Mesenteric fat pad (tissue), 1 donor: ENCODE measurements around the gene MINDY2. TPM values are rescaled to one million over a fixed set of nuclear protein-coding genes. Genes with fewer than 3 reads are reported as not detected.
"Not testable (repeated sequence)": the region's sequence is repeated elsewhere in the genome, so short reads cannot be mapped to it uniquely, and the experiment has no call there.

Experiments used
- DNase-seq: peaks from one replicate; pipeline ENCODE4 v3.0.0-alpha.2; 2020; ENCODE audit warnings: low spot score
- total RNA-seq: library from RNA; stranded (reverse); fragmentation: NEBNext Ultra II Directional; extraction: Animal tissue kit (Norgen Biotek cat#: 25700); gene quantifications from one replicate; pipeline ENCODE4 v1.2.1, GENCODE V29; 2021
- donor health status: DM: yes; HTN: yes; CAD: no.

MINDY2 gene
- total RNA-seq, 1 donor from 2014 or later: 14.8 TPM

DNA sequence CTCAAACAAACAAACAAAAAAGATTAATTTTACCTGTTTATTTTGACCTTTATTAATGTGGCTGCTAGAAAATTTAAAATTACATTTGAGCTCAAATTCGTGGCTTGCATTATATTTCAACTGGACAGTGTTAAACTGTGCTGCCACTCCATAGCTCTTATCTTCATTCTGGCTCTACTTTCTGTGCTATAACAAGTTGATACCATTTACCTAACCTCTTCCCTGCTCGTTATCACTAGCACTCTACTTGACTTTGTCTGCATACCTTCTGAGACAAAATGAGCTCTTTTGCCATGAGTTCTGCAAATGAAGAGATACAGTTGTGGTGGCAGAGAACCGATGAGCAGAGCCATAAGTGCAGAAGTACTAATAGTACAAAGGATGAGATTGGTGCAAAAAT is 26.4 kb downstream of the MINDY2 start:
- no peak for DNase-seq

- DNase-seq: no peak
Observed at GRCh38 chr15:58805095-58805494, 34.0 kb downstream of the MINDY2 start.

GRCh38 chr15:58823267-58823666 is 52.2 kb downstream of the MINDY2 start:
- not testable (repeated sequence) for DNase-seq

DNA sequence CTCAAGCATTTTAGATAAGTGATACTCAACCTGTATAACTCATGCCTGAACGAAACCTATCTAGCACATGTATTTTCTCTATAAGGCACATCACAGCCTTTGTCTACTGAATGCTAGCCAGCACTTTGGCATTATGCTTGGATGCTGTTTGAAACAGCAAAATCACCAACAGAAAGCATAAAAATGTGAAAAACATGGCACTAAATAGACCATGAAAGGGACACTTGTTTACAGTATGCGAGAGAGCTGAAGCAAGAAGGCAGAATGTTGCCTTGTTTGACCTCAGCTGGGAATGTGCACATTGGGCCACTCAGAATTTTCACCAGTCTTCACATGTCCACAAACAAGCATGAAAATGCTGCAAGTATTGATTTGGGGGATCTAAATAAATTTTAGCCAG is 59.5 kb downstream of the MINDY2 start:
- no peak for DNase-seq

DNA sequence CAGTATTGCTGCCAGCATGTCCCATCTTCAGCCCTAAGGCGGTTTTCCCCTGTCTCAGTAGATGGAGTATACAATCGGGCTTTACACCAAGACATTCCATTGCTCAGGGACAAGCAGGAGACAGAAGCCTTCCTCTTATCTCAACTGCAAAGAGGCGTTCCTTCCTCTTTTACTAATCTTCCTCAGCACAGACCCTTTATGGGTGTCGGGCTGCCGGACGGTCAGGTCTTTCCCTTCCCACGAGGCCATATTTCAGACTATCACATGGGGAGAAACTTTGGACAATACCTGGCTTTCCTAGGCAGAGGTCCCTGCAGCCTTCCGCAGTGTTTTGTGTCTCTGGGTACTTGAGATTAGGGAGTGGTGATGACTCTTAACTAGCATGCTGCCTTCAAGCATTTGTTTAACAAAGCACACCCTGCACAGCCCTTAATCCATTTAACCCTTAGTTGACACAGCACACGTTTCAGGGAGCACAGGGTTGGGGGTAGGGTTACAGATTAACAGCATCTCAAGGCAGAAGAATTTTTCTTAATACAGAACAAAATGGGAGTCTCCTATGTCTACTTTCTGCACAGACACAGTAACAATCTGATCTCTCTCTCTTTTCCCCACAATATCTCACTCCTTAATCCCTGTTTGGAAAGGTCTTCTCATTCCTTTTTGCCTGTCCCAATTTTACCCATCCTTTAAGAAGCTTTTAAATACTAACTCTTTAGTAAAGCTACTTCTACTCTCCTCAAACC is 62.8 kb downstream of the MINDY2 start:
- DNase-seq: not testable (repeated sequence)

DNA sequence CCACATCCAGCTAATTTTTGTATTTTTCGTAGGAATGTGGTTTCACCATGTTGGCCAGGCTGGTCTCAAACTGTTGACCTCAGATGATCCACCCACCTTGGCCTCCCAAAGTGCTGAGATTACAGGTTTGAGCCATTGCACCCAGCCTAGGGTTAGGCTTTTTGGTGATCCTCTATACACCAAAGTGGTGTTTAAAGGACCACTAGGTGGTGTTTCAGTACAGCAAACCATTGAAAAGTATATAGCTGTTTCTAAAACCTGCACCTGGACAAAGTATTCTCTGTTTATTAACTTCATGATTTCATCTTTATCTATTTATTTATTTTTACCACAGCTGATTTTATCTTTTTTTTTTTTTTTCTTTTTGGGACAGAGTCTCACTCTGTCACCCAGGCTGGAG is 68.4 kb downstream of the MINDY2 start:
- no peak for DNase-seq

DNA sequence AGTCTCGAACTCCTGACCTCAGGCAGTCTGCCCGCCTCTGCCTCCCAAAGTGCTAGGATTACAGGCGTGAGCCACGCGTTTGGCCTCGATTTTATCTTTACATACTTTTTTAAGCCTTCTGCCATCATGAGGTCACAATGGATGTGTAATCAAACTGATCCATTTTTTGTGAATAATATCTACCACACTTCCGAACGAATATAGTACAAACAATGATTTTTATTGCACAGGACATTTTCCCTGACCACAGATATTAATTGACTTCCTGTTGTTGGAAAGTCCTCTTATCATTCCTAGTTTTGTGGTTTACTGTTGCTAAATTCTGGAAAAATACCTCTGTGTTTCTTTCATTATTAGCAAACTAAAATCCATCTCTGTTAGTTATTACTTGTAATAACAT is 68.9 kb downstream of the MINDY2 start:
- DNase-seq: no peak

DNA sequence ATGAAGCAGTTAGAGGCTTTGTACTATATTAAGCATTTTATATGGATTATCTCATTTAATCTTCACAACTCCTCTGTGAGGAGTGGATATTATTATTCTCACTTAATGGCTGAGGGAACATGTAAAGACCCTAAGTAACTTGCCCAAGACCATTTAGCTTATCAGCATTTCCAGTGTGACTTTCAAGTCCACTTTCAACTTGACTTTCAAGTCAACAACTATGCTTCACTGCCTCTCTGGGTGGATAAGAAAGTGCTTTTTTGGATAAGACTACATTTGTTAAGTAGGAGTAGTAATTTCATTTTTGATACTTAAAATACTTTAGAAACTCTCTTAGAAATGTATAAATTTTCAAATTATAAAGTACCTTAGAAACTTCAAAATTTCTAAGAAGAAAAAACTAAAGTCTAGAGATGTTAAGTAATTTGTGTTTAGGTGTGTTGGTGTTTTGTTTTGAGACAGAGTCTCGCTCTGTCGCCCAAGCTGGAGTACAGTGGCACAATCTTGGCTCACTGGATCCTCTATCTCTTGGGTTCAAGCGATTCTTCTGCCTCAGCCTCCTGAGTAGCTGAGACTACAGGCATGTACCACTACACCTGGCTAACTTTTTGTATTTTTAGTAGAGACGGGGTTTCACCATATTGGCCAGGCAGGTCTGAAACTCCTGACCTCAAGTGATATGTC is 71.8 kb downstream of the MINDY2 start:
- no peak for DNase-seq

- not testable (repeated sequence) for DNase-seq
Observed at GRCh38 chr15:58851205-58851604, 80.1 kb downstream of the MINDY2 start.

DNA sequence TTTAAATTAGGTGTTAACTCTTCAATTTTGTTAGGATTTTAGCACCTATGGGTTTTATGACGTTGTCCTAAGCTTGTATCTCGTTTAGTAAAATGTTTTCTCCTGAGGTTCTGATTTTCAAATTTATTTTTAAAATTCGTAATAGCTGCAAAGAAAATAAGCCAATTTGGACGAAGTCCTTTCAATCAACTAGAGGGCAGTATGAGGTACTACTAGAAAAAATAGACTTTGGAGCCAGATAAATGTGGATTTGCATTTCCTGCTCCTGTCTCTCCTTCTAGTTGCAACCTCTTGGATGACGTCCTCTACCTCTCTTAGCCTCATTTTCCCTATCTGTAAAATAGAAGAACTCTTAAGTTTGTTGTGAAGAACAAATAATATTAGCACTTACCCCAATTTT is 81.2 kb downstream of the MINDY2 start:
- no peak for DNase-seq

DNA sequence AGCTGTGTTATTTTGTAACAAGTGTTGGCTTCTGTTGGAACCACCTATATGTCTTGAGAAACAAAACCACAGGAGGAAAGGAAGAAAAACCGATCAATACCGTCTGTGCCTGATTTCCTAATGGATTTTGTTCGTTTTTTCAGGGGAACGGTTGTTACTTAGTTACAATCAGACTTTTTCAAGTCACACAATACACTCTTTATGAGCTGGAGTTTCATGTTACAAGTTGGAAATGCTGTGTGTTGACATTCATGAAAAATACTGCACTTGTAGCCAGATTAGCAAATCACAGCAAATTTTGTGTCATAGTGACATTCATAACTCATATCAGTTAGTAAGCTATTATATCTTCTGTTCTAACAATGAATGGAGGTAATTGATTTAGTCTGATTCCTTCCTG is 83.5 kb downstream of the MINDY2 start:
- DNase-seq: no peak

- no peak for DNase-seq
Observed at GRCh38 chr15:58856086-58856485, 85.0 kb downstream of the MINDY2 start.

DNA sequence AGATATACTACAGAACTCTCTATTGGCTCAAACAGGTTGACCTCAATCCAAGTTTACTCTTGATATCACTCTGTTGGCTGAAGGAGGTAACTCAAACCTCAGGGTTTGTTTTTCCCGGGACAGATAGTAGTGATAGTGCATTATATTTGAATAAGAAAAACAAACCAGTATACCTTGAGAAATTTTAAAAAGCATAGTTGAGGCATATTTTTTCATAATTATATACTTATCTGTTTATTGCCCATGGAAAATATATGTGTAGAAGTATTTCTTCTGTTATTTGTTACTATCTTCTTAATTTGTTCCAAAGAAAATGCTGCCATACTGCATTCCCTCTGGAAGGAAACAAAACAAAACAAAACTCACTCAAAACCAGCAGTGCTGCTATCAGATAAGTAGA is 85.5 kb downstream of the MINDY2 start:
- not testable (repeated sequence) for DNase-seq

GRCh38 chr15:58862326-58862725 is 91.2 kb downstream of the MINDY2 start:
- no peak for DNase-seq

DNA sequence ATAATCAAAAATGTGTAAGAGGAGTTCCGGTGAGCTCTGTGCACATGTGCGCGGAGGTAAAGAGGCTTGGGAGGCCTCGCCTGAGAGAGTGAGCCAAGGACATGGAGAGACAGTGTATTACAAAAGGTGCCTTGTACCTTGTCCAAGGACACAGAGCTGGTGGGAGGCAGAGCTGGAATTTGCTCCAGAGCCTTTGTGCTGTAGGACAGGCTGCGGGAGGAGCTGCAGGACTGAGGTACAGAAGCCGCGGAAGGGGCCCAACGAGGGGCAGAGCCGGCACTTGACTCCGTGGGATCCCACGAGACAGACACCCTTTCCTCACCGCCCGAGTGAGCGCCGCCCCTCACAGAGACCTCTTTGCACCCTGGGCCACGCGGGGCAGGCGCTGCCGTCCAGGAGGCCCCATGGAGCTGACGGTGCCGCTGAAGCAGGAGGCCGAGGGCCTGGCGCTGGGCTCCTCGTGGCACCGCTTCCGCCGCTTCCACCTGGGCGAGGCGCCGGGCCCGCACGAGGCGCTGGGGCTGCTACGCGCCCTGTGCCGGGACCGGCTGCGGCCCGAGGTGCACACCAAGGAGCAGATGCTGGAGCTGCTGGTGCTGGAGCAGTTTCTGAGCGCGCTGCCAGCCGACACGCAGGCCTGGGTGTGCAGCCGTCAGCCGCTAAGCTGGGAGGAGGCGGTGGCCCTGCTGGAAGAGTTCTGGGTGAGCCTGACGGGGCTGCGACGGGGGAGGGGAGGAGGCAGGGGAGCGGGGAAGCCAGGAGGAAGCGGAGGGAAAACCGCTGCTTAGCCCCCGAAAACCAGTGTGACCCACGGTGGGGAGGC is 93.7 kb downstream of the MINDY2 start:
- no peak for DNase-seq

GRCh38 chr15:58865425-58865880 is 94.4 kb downstream of the MINDY2 start:
- no peak for DNase-seq

DNA sequence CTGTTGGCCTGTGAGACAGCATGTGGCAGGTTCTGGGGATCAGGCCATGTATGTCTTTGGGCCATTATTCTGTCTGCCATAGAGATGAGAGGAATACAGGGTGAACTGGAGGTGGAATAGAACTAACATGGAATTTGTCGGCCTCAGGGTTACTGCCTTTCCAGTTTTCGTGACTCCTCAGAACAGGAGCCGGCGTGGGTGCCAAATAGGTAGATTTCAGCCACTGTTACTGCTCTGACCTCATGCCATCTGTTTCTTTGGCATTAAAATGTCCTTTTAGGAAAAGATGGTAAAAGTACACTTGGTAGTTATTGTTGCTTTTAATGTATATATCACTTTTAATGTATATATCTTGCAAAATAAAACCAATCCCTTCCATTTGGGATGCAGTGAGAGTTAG is 96.8 kb downstream of the MINDY2 start:
- no peak for DNase-seq

DNA sequence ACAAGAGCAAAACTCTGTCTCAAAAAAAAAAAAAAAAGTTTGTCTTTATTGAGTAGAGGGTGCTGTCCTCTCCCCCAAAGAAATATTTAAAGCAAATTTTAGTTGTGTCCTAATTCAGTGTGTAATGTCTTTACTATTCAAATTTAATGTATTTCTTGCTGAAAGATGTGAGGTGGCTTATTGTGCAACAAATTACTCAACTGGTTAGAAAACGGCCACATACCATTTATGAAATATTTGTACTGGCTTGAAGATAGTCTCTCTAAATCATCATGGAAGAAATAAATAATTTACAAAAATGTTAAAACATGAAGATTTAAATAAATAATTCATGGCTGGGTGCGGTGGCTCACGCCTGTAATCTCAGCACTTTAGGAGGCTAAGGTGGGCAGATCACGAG is 99.3 kb downstream of the MINDY2 start:
- no peak for DNase-seq

DNA sequence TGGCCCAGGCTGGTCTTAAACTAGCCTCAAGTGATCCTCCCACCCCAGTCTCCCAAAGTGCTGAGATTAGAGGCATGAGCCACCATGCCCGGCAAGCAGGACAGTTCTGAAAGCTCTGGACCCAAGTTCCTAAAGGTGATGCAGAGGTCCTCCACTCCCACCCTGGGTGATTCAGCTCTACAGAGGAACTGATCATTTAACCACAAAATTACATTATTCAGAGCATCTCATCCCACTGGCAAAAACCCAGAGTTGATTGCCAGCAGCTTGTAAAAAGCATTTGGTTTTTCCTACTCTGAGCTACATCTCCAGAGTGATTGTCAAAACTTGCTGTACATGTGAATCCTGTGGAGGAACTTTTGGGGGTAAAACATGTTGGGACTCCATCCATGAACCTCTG is 102.2 kb downstream of the MINDY2 start:
- DNase-seq: no peak

DNA sequence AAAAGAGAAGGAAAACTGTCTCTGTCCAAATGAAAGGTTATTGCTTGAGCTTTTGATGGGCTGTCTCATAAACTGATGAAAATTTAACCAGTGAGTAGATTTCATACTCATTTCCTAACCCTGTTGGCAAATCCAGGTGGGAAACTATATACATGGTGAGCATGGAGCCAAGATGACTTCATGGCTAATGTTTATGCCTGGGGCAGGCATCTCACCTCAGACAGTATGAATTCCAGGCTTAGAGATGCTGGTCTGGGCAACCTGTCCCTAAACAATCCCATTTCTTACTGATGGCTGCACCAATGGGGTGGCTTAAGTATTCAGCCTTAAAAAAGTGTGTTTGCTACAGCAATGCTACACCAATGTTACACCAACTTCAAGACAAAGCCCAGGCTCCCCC is 104.2 kb downstream of the MINDY2 start:
- no peak for DNase-seq

DNA sequence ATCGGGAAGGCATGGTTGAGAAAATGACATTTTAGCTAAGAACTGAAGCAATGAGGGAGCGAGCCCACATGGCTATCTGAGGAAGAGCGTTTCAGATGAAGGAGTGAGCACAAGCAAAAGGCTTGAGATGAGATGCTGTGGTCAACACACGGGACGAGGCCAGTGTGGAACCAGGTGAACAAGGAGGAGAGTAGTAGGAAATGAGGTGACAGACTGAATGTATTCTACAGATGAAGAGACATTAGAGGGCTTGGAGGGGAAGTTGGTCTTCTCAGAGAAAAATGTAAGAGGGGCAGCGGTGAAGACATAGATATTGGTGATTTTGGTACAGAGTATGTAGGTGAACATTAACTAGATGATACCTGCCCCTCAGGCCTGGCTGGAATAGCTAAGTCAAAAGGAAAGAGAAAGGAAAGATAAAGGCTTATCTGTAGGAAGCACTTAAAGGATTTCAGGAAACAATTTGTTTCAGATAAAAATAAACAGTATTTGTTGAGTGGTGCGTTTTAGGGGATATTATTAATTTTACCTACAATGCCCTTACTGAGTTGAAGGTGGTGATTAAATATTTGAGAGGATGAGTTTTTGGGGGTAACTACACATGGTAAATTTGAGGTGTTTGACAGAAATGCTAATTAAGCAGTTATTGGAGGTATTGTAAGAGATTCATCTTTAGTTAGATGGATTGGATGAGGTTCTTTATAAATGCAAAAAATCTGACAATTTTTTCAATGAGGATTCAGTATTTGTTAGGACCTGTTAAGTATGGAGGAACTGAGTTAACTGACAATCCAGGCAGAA is 105.4 kb downstream of the MINDY2 start:
- DNase-seq: no peak
